ENCODE results near the gene IPO13.

GRCh38 chr1:43968348-43968948, 21.7 kb downstream of the IPO13 start:
- TF ChIP-seq CTCF (IDR thresholded peaks at IDR 0.05 in 8 of 11, conservative IDR thresholded peaks at IDR 0.05 in 3 of 11) (no peak), POLR2A (IDR thresholded peaks at IDR 0.05) (no peak), POLR2AphosphoS5 (IDR thresholded peaks at IDR 0.05) (no peak)

All from spleen (tissue), 7 donors.